A549 treated with CpdA at 1 μM for 4 hours (cell line): ENCODE data around the gene RNF180. TPM values are rescaled to one million over a fixed set of nuclear protein-coding genes. Genes with fewer than 3 reads are reported as not detected.

ENCODE experiments used
- total RNA-seq: library from RNA; stranded (reverse); fragments of 200-300 nt; extraction: Qiagen RNA extraction; gene quantifications from 5 replicates; pipeline ENCODE4 v1.2.3, GENCODE V29; 2022; ENCODE audit warnings: low read depth

The RNF180 gene
- 0.15 to 0.31 TPM (median 0.20 TPM) in 5 replicates for total RNA-seq

GRCh38 chr5:64165500-64166200 lies at the start of gene RNF180:
RNF180 (plus strand) TSS chr5:64165843; CDS start chr5:64200808, 34,965 bp downstream.

Other genes with a start within 250 kb of the RNF180 start
- not detected in 5 replicates for gene HTR1A, start 203.4 kb upstream of the RNF180 start, total RNA-seq